ENCODE results near the gene MEAF6. TPM values are rescaled to one million over a fixed set of nuclear protein-coding genes. Genes with fewer than 3 reads are reported as not detected.
A peak's percentile ranks its signal among the peaks of the same experiment; 100 is the strongest.

MEAF6 gene
- total RNA-seq, 1 donor from 2014 or later, result 127 TPM

- H3K36me3 ChIP-seq, result no peaks in the 10 kb centered on the region
- Mint-ChIP-seq H3K36me3 (peaks cover 15% of the 10 kb centered on the region), H3K27ac (no peak overlapping the region)
Observed at GRCh38 chr1:37495875-37496274, 18.7 kb downstream of the MEAF6 start.

GRCh38 chr1:37493336-37494098 is 21.0 kb downstream of the MEAF6 start:
- no peak overlapping the region for H3K27ac ChIP-seq
- no peak for TF ChIP-seq EZH2 (IDR thresholded peaks at IDR 0.05)
- no peak overlapping the region for H3K9ac ChIP-seq
- H3K9me3 ChIP-seq (ENCODE audit: low read depth), result no peaks in the 10 kb centered on the region
- peaks cover 13% of the 10 kb centered on the region for H3K36me3 Mint-ChIP-seq
- DNase-seq (ENCODE audit: low spot score), result no peak
- H3K4me1 ChIP-seq, result no peaks in the 10 kb centered on the region
- H3K4me2 ChIP-seq, result no peak overlapping the region
- H3K27me3 ChIP-seq, result no peaks in the 10 kb centered on the region
- H3K9me3 Mint-ChIP-seq, result no peaks in the 10 kb centered on the region
- H3K27me3 Mint-ChIP-seq (ENCODE audit: insufficient read depth, low read depth), result no peaks in the 10 kb centered on the region
- H3K36me3 ChIP-seq, result no peaks in the 10 kb centered on the region
- no peak overlapping the region for H3K27ac Mint-ChIP-seq
- no peaks in the 10 kb centered on the region for H3F3A ChIP-seq (ENCODE audit: low read depth)
- H4K20me1 ChIP-seq (ENCODE audit: low read depth), result peaks cover 6% of the 10 kb centered on the region
- H3K4me3 ChIP-seq, result no peak overlapping the region
- no peaks in the 10 kb centered on the region for H3K79me2 ChIP-seq (ENCODE audit: low read depth)
- H3K4me1 Mint-ChIP-seq, result no peaks in the 10 kb centered on the region
- no peak overlapping the region for H2AFZ ChIP-seq (replicated peaks)
- H3K4me3 Mint-ChIP-seq, result no peak overlapping the region

More at GRCh38 chr1:37495875-37496274, 18.7 kb downstream of the MEAF6 start:
- Mint-ChIP-seq H3K4me3 (no peak overlapping the region), H3K9me3 (no peaks in the 10 kb centered on the region), H3K4me1 (no peaks in the 10 kb centered on the region), H3K27me3 (ENCODE audit: insufficient read depth, low read depth) (no peaks in the 10 kb centered on the region)
- Histone ChIP-seq H2AFZ (replicated peaks) (no peak overlapping the region), H3K27me3 (no peaks in the 10 kb centered on the region), H3K4me2 (no peak overlapping the region), H3K79me2 (ENCODE audit: low read depth) (no peaks in the 10 kb centered on the region), H3K4me1 (no peaks in the 10 kb centered on the region), H3K4me3 (no peak overlapping the region), H3K9me3 (ENCODE audit: low read depth) (no peaks in the 10 kb centered on the region), H3F3A (ENCODE audit: low read depth) (no peaks in the 10 kb centered on the region), H3K27ac (no peak overlapping the region), H4K20me1 (ENCODE audit: low read depth) (peaks cover 6% of the 10 kb centered on the region), H3K9ac (no peak overlapping the region)
- DNase-seq (ENCODE audit: low spot score), result no peak
- no peak for TF ChIP-seq CTCF (IDR thresholded peaks at IDR 0.05)
- TF ChIP-seq EZH2 (IDR thresholded peaks at IDR 0.05), result no peak
- no peak for TF ChIP-seq EZH2phosphoT487 (IDR thresholded peaks at IDR 0.05)

DNA sequence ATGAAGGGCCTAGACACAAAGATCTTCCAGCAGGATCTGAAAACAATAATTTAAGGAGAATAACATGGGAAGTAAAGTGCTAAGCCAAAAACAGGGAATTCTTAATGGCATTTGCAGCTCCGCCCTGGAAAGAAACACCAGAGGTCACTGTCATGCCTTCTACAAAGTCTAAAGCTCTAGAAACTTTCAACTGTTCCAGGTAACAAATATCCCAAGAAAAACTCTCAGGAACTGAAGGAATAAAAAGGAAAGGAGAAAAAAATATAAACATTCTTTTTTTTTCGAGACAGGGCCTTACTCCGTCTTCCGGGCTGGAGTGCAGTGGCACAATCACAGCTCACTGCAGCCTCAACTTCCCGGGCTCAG is 27.0 kb downstream of the MEAF6 start:
- no peak overlapping the region for H3K9ac ChIP-seq
- no peaks in the 10 kb centered on the region for H3K4me1 ChIP-seq

More for the DNA sequence above, 27.0 kb downstream of the MEAF6 start:
- H3K4me3 Mint-ChIP-seq, result no peak overlapping the region
- H3K27me3 ChIP-seq, result no peaks in the 10 kb centered on the region
- no peaks in the 10 kb centered on the region for H3K27me3 Mint-ChIP-seq (ENCODE audit: insufficient read depth, low read depth)
- H3K4me1 Mint-ChIP-seq, result no peaks in the 10 kb centered on the region
- no peak overlapping the region for H3K4me3 ChIP-seq
- H3K27ac ChIP-seq, result no peak overlapping the region
- DNase-seq (ENCODE audit: low spot score), result no peak
- no peaks in the 10 kb centered on the region for H3K79me2 ChIP-seq (ENCODE audit: low read depth)
- H4K20me1 ChIP-seq (ENCODE audit: low read depth), result no peaks in the 10 kb centered on the region
- no peak overlapping the region for H3K4me2 ChIP-seq
- H2AFZ ChIP-seq (replicated peaks), result no peak overlapping the region
- no peaks in the 10 kb centered on the region for H3F3A ChIP-seq (ENCODE audit: low read depth)
- peak overlapping the region; percentile 10 for H3K27ac Mint-ChIP-seq
- TF ChIP-seq CTCF (IDR thresholded peaks at IDR 0.05), result no peak
- TF ChIP-seq EZH2phosphoT487 (IDR thresholded peaks at IDR 0.05), result no peak
- no peak for TF ChIP-seq EZH2 (IDR thresholded peaks at IDR 0.05)
- H3K36me3 ChIP-seq, result no peaks in the 10 kb centered on the region
- H3K9me3 Mint-ChIP-seq, result no peaks in the 10 kb centered on the region
- no peaks in the 10 kb centered on the region for H3K9me3 ChIP-seq (ENCODE audit: low read depth)
- H3K36me3 Mint-ChIP-seq, result peaks cover 3% of the 10 kb centered on the region
